ENCODE measurements around the gene ADGRG2. TPM values are rescaled to one million over a fixed set of nuclear protein-coding genes. Genes with fewer than 3 reads are reported as not detected.
A peak's percentile ranks its signal among the peaks of the same experiment; 100 is the strongest.
"Not testable (repeated sequence)": the region's sequence is repeated elsewhere in the genome, so short reads cannot be mapped to it uniquely, and the experiment has no call there.

Gene ADGRG2
- total RNA-seq, 1 donor from 2014 or later = not detected

DNA sequence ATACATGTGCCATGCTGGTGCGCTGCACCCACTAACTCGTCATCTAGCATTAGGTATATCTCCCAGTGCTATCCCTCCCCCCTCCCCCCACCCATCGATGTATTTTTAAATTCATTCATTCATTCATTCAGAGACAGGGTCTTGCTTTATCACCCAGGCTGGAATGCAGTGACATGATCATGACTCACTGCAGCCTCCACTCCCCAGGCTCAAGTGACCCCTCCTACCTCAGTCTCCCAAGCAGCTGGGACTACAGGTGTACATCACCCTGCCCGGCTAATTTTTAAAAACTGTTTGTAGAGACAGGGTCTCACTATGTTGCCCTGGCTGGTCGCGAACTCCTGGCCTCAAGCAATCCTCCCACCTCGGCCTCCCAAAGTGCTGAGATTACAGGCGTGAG lies 105.7 kb downstream of the ADGRG2 start:
- intact Hi-C loops (cut with micrococcal nuclease); DNase-seq (ENCODE audit: low spot score); H3K27me3 Mint-ChIP-seq (ENCODE audit: insufficient read depth); H3K36me3 Mint-ChIP-seq (ENCODE audit: low read depth); H3K9me3 Mint-ChIP-seq; H3K4me3 Mint-ChIP-seq; H3K4me1 Mint-ChIP-seq (ENCODE audit: low read depth); H3K27ac Mint-ChIP-seq: not testable (repeated sequence)

DNA sequence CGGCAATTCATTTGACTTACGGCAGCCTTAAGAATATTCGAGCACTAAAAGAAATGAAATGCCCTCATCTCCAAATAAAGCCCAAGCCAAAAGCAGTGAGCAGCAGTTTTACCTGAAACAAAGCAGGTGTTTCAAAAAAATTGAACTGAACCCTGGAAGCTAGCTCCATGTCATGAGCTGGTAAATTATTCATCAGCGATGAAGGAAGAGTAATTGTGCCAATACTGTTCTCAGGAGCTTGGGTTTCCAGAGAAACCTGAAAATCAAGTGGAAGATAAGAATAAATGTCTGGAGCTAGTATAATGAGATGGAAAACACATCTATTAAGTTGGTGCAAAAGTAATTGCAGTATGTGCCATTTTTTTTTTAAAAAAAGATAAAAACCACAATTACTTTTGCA lies 114.4 kb downstream of the ADGRG2 start:
- Mint-ChIP-seq H3K4me1 (ENCODE audit: low read depth) (no peaks in the 10 kb centered on the region), H3K9me3 (no peaks in the 10 kb centered on the region), H3K36me3 (ENCODE audit: low read depth) (no peaks in the 10 kb centered on the region), H3K27ac (no peak overlapping the region), H3K4me3 (no peak overlapping the region), H3K27me3 (ENCODE audit: insufficient read depth) (peaks cover 2% of the 10 kb centered on the region)
- no peak for DNase-seq (ENCODE audit: low spot score)
- intact Hi-C loops (cut with micrococcal nuclease) = no loop called here

DNA sequence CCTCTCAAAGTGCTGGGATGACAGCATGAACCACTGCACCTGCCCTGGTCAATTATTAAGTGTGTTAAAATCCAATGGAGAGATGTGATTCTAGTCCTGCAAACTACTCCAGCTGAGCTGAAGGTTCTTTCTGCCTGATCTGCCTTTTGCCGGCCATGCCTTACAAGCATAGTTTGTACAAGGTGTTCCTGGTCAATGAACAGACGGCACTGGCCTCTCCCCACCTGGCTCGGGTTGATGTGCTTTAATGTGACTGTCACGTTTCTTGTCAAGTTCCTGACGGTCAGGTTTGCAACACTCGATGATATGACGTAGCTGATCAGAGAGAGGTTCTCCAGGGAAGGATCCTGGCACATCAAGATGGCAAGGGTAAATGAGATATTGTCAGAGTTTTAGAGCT lies 115.3 kb downstream of the ADGRG2 start:
- Mint-ChIP-seq H3K4me1 (ENCODE audit: low read depth) (no peaks in the 10 kb centered on the region), H3K36me3 (ENCODE audit: low read depth) (no peaks in the 10 kb centered on the region), H3K9me3 (no peaks in the 10 kb centered on the region), H3K27ac (no peak overlapping the region), H3K27me3 (ENCODE audit: insufficient read depth) (peaks cover 2% of the 10 kb centered on the region), H3K4me3 (no peak overlapping the region)
- intact Hi-C loops (cut with micrococcal nuclease) = no loop called here
- no peak for DNase-seq (ENCODE audit: low spot score)

DNA sequence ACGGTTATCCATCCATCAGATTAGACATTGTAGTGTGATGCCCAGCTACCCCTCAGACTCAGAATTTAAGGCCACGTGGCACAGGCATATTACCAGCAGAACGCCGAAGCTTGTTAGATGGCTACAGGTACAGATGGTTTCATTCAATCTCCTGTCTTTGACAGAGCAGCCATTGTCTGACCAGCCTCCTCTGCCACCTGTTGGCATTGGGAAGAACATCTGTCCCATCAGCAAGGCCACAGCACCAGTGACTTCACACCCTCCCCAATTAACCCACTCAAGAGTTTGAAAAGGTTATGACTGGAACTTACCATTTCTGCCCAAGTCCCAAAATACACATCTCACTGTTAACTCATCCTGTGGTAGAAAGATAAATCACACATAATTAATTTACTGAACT lies 116.4 kb downstream of the ADGRG2 start:
- intact Hi-C loops (cut with micrococcal nuclease) = no loop called here
- Mint-ChIP-seq H3K36me3 (ENCODE audit: low read depth) (no peaks in the 10 kb centered on the region), H3K27me3 (ENCODE audit: insufficient read depth) (no peaks in the 10 kb centered on the region), H3K4me1 (ENCODE audit: low read depth) (no peaks in the 10 kb centered on the region), H3K4me3 (no peak overlapping the region), H3K9me3 (no peaks in the 10 kb centered on the region), H3K27ac (no peak overlapping the region)
- no peak for DNase-seq (ENCODE audit: low spot score)

DNA sequence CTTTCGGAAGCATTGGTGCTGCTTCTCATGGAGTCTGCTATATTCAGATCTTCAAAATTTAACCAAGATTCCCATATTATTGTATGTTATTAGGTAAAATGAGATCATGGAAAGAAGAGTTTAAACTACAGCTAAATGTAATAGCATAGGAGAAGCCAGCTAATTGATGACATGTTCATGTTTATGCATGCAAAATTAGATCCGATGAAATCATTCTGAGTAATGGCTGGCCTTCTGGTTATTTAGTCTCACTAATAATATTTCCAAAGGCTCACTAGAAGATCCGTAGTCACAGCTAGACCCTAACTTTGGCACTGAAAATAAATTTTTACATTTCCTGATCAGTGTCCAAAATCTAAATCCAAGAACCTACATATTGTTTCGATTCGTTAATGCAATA lies 118.5 kb downstream of the ADGRG2 start:
- Mint-ChIP-seq H3K9me3 (no peaks in the 10 kb centered on the region), H3K36me3 (ENCODE audit: low read depth) (no peaks in the 10 kb centered on the region), H3K27ac (no peak overlapping the region), H3K4me1 (ENCODE audit: low read depth) (no peaks in the 10 kb centered on the region), H3K27me3 (ENCODE audit: insufficient read depth) (no peaks in the 10 kb centered on the region), H3K4me3 (no peak overlapping the region)
- intact Hi-C loops (cut with micrococcal nuclease) = no loop called here
- no peak for DNase-seq (ENCODE audit: low spot score)

DNA sequence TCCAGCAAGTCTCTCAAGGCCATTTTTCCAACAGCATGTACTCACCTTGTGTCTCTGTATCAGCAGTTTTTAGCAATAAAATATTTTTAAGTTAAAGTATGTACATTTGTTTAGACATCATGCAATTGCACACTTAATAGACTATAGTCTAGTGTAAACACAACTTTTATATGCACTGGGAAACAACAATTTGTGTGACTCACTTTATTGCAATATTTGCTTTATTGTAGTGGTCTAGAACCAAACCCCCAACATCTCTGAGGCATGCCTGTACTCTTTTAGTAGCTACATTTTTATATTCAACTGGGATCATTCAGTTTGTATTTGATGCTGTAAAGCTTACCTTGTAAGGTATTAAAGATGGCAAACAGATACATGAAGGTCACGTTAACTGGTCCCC lies 123.6 kb downstream of the ADGRG2 start:
- Mint-ChIP-seq H3K4me3 (no peak overlapping the region), H3K9me3 (no peaks in the 10 kb centered on the region), H3K4me1 (ENCODE audit: low read depth) (no peaks in the 10 kb centered on the region), H3K27ac (no peak overlapping the region), H3K27me3 (ENCODE audit: insufficient read depth) (no peaks in the 10 kb centered on the region), H3K36me3 (ENCODE audit: low read depth) (no peaks in the 10 kb centered on the region)
- intact Hi-C loops (cut with micrococcal nuclease) = no loop called here
- no peak for DNase-seq (ENCODE audit: low spot score)

DNA sequence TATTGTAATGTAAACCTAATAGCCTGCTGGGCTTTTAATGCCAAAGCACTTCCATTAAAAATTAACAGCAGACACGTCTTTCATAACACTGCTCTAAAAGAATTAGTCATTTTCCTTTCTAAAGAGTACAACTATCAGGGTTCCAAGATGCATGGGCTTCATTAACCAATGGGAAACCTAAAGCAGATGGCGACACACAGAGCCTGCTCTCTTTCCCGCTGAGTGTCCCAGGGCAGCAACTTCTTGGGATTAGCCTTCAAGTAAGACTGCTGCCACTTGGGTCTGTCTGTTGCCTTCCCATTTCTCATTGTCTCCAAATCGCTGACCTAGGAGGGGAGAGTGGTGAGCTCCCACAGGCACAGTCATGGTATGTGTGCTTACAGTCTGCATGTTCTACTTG lies 124.4 kb downstream of the ADGRG2 start:
- Mint-ChIP-seq H3K4me1 (ENCODE audit: low read depth) (no peaks in the 10 kb centered on the region), H3K27ac (no peak overlapping the region), H3K27me3 (ENCODE audit: insufficient read depth) (no peaks in the 10 kb centered on the region), H3K36me3 (ENCODE audit: low read depth) (no peaks in the 10 kb centered on the region), H3K9me3 (no peaks in the 10 kb centered on the region), H3K4me3 (no peak overlapping the region)
- DNase-seq (ENCODE audit: low spot score) = no peak
- intact Hi-C loops (cut with micrococcal nuclease) = no loop called here

DNA sequence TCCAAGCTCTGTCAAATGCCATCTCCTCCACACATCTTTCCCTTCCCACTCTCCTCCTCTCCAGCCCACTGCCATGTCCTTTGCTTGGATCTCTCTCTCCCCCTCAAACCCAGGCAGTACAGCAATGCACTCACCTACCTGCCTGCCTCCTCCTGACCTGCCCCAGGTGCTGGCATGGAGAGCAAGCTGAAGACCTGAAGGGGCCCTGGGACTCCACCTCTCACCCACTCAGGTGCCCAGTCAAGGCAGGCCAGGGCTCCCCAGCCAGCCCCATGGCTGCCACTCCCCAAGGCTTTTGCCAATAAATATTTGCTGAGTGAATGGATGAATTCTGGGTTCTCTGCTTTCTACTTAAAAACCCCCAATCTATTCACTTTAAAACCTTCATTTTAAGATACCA lies 125.7 kb downstream of the ADGRG2 start:
- H3K4me1 Mint-ChIP-seq (ENCODE audit: low read depth) = no peaks in the 10 kb centered on the region
- H3K9me3 Mint-ChIP-seq = no peaks in the 10 kb centered on the region
- no peak for DNase-seq (ENCODE audit: low spot score)
- H3K27me3 Mint-ChIP-seq (ENCODE audit: insufficient read depth) = no peaks in the 10 kb centered on the region
- no peak overlapping the region for H3K27ac Mint-ChIP-seq
- no peak overlapping the region for H3K4me3 Mint-ChIP-seq
- no peaks in the 10 kb centered on the region for H3K36me3 Mint-ChIP-seq (ENCODE audit: low read depth)
- intact Hi-C loops (cut with micrococcal nuclease) = no loop called here

DNA sequence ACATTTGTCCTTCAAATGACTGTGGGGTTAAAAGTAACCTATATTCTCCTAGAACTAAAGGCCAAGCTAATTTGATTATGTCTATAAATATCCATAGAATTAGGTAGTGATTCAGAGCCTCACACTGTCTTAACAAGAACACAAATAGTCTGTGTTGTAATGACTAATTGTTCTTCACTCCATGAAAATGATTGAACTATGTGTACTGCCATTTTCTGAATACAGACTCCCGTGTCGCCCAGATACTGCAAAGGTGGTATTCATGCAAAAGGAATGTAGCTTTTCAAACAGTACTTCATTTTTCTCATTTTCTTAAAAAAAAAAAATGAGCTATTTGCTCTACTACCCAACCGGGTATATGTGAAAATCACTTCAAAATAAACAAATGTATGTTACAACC lies 127.0 kb downstream of the ADGRG2 start:
- Mint-ChIP-seq H3K4me1 (ENCODE audit: low read depth) (no peaks in the 10 kb centered on the region), H3K9me3 (no peaks in the 10 kb centered on the region), H3K4me3 (no peak overlapping the region), H3K27ac (no peak overlapping the region), H3K27me3 (ENCODE audit: insufficient read depth) (no peaks in the 10 kb centered on the region), H3K36me3 (ENCODE audit: low read depth) (no peaks in the 10 kb centered on the region)
- DNase-seq (ENCODE audit: low spot score) = no peak
- intact Hi-C loops (cut with micrococcal nuclease) = no loop called here

DNA sequence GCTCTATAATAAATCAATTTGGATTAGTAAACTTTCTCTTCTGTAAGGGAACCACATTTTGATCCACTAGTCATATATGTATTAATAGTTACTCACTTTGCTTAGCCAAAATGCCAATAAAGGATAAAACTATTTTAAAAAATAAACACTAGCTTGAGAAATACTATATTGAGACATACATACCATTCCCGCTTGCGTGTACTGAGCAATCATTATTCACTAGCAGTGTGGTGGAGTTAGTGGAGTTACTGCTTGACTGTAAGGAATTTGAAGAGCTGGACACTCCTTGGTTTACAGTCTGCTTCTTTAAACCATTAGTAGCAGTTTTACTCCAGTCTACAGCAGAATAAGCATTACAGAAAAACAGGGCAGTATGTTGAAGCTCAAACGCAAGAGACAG lies 127.6 kb downstream of the ADGRG2 start:
- Mint-ChIP-seq H3K27ac (no peak overlapping the region), H3K4me3 (no peak overlapping the region), H3K36me3 (ENCODE audit: low read depth) (no peaks in the 10 kb centered on the region), H3K9me3 (no peaks in the 10 kb centered on the region), H3K27me3 (ENCODE audit: insufficient read depth) (no peaks in the 10 kb centered on the region), H3K4me1 (ENCODE audit: low read depth) (no peaks in the 10 kb centered on the region)
- intact Hi-C loops (cut with micrococcal nuclease) = no loop called here
- no peak for DNase-seq (ENCODE audit: low spot score)

DNA sequence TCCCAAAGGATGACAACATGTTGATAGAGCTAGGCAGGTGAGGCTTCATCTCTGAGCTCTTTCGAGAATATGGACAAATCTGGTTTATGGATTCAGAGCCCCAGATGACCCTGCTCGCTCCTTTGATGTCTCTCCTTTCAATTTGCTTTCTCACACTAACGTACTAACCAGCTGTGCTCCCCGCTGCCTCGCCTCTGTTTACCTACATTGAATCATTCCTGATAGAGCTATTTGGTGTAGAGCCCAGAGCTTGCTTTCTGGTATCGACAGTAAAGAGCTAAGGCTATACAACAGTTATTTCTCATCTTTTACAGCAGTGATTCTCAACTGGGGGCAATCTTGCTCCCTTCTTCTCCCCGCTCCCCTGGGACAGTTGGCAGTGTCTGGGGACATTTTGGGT lies 129.4 kb downstream of the ADGRG2 start:
- intact Hi-C loops (cut with micrococcal nuclease) = no loop called here
- Mint-ChIP-seq H3K27me3 (ENCODE audit: insufficient read depth) (no peaks in the 10 kb centered on the region), H3K9me3 (no peaks in the 10 kb centered on the region), H3K36me3 (ENCODE audit: low read depth) (no peaks in the 10 kb centered on the region), H3K27ac (no peak overlapping the region), H3K4me1 (ENCODE audit: low read depth) (no peaks in the 10 kb centered on the region), H3K4me3 (no peak overlapping the region)
- no peak for DNase-seq (ENCODE audit: low spot score)

DNA sequence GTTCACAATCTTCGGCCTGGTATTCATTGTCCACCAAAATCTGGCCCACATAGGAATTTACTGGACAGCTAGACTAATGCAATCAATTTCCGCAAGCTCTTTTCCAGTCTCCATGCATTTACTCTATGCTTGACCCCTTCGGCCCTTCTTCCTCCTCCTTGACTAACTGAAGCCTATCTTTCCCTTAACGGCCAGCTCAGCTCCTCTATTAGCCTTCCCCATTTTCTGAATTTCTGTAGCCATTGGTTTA lies 137.2 kb downstream of the ADGRG2 start:
- H3K9me3 Mint-ChIP-seq = no peaks in the 10 kb centered on the region
- H3K36me3 Mint-ChIP-seq (ENCODE audit: low read depth) = no peaks in the 10 kb centered on the region
- H3K27me3 Mint-ChIP-seq (ENCODE audit: insufficient read depth) = no peaks in the 10 kb centered on the region
- H3K4me3 Mint-ChIP-seq = peak overlapping the region; percentile 85
- peak overlapping the region; percentile 87 for H3K27ac Mint-ChIP-seq
- peaks cover 6% of the 10 kb centered on the region for H3K4me1 Mint-ChIP-seq (ENCODE audit: low read depth)
- intact Hi-C loops (cut with micrococcal nuclease) = loop anchor here (1.0 to 2.0 kb wide), 3 partner anchors 30 to 310 kb away; no protein-coding TSS in a partner anchor
- no peak for DNase-seq (ENCODE audit: low spot score)

DNA sequence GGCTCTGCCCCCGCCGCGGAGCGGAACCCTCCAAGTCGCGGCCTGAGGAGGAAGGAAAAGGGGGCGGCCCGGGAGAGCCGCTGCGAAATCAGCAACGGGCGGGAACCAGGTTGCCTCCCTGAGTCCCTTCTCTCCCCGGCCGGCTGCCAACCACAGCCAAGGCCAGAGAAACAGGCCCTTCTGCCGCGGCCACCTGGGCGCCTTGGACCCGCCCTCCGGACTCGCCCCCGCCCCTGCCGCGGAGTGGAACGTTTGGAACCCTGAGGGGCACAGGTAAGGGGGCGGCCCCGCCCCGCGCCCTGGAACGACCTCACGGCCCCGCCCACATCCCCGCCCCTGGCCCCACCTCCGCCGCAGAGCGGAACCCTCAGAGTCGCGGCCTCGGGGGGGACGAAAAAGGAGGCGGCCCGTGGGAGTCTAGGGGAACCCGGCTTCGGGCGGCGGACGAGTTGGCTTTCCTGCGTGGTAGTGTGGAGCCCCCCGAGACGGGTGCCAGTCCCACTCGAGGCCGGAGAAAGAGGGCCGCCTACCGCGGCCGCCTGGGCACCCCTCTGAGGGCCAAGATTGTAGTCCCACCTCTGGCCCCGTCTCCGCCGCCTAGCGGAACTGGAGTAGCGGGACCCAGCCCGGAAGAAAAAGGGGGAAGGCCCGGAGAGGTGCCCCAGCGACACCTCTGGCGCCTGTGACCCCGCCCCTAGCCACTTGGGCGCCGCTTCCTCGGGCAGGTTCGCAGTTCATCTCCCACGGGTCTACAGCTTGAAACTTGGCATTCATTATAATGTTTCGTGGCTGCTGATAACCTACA lies 137.7 kb downstream of the ADGRG2 start:
- Mint-ChIP-seq H3K27me3 (ENCODE audit: insufficient read depth) (no peaks in the 10 kb centered on the region), H3K4me3 (peak overlapping the region; percentile 85), H3K9me3 (no peaks in the 10 kb centered on the region), H3K36me3 (ENCODE audit: low read depth) (no peaks in the 10 kb centered on the region), H3K4me1 (ENCODE audit: low read depth) (peaks cover 6% of the 10 kb centered on the region), H3K27ac (peak overlapping the region; percentile 87)
- DNase-seq (ENCODE audit: low spot score) = peak; percentile 74
- intact Hi-C loops (cut with micrococcal nuclease) = loop anchor here (1.0 to 2.0 kb wide), 8 partner anchors 30 to 1247 kb away; partner anchors contain the start of genes CDKL5, PDHA1 and SCML1

All from activated T-helper 1 cell treated with anti-CD3 and anti-CD28 coated beads, Interleukin-12 subunit alpha, Interleukin-12 subunit beta, Interleukin-2, Interleukin-4 antibody, amounts not matched to agents 30 ng/mL and 10 ng/mL and 1 ng/mL, durations not matched to agents 14 hours and 24 hours and 36 hours (primary cell).